ENCODE measurements around the gene APOL3.
A peak's percentile ranks its signal among the peaks of the same experiment; 100 is the strongest.
"Not testable (repeated sequence)": the region's sequence is repeated elsewhere in the genome, so short reads cannot be mapped to it uniquely, and the experiment has no call there.

The APOL3 gene

GRCh38 chr22:36156119-36156514 is 4.4 kb downstream of the APOL3 start:
- no peak for DNase-seq

- no peak for DNase-seq
Observed at GRCh38 chr22:36155702-36156101, 4.9 kb downstream of the APOL3 start.

GRCh38 chr22:36154423-36154945 is 6.1 kb downstream of the APOL3 start:
- DNase-seq = no peak

GRCh38 chr22:36153501-36154422 is 6.8 kb downstream of the APOL3 start:
- DNase-seq = no peak

GRCh38 chr22:36152821-36153220 is 7.7 kb downstream of the APOL3 start:
- not testable (repeated sequence) for DNase-seq

- DNase-seq = no peak
Observed at GRCh38 chr22:36152088-36152487, 8.5 kb downstream of the APOL3 start.

- no peak for DNase-seq
Observed at GRCh38 chr22:36151006-36151595, 9.5 kb downstream of the APOL3 start.

GRCh38 chr22:36149441-36149840 is 11.1 kb downstream of the APOL3 start:
- no peak for DNase-seq

GRCh38 chr22:36148411-36148810 is 12.1 kb downstream of the APOL3 start:
- no peak for DNase-seq

GRCh38 chr22:36147196-36147791 is 13.3 kb downstream of the APOL3 start:
- DNase-seq = no peak

GRCh38 chr22:36145881-36146280 is 14.7 kb downstream of the APOL3 start:
- DNase-seq = no peak

GRCh38 chr22:36144886-36145541 is 15.5 kb downstream of the APOL3 start:
- peak; percentile 6 for DNase-seq

- DNase-seq = no peak
Observed at GRCh38 chr22:36143956-36144355, 16.6 kb downstream of the APOL3 start.

GRCh38 chr22:36143066-36143815 is 17.3 kb downstream of the APOL3 start:
- no peak for DNase-seq

- no peak for DNase-seq
Observed at GRCh38 chr22:36141481-36141880, 19.1 kb downstream of the APOL3 start.

GRCh38 chr22:36138709-36139108 is 21.8 kb downstream of the APOL3 start:
- DNase-seq = not testable (repeated sequence)

GRCh38 chr22:36136988-36137387 is 23.6 kb downstream of the APOL3 start:
- no peak for DNase-seq

- no peak for DNase-seq
Observed at GRCh38 chr22:36136475-36136874, 24.1 kb downstream of the APOL3 start.

- DNase-seq = no peak
Observed at GRCh38 chr22:36135306-36135980, 25.1 kb downstream of the APOL3 start.

- DNase-seq = no peak
Observed at GRCh38 chr22:36134182-36134581, 26.4 kb downstream of the APOL3 start.

GRCh38 chr22:36131907-36132306 is 28.6 kb downstream of the APOL3 start:
- no peak for DNase-seq

Data from NCI-H748 treated with DMSO at 0.1 percent for 48 hours (cell line).